ACHN (cell line): ENCODE results near the gene NRP1.

Experiments used
- DNase-seq: peaks from one replicate; pipeline ENCODE4 v3.0.0-alpha.2; 2015
- in situ Hi-C: cut with HindIII; loops from 2 replicates; pipeline ENCODE4 v1.10.0; 2017; ENCODE audit warnings: low sequenced_read_pairs, low pct_ligation_motif_present, low pct_unique_long_range_greater_than_20kb

NRP1 gene

GRCh38 chr10:33329178-33329577 is 5.3 kb downstream of the NRP1 start:
- DNase-seq = no peak
- in situ Hi-C loops = no loop called here

GRCh38 chr10:33328253-33328652 is 6.2 kb downstream of the NRP1 start:
- in situ Hi-C loops = no loop called here
- no peak for DNase-seq

- in situ Hi-C loops = no loop called here
- DNase-seq = no peak
Observed at GRCh38 chr10:33327751-33328150, 6.7 kb downstream of the NRP1 start.

GRCh38 chr10:33326933-33327332 is 7.5 kb downstream of the NRP1 start:
- in situ Hi-C loops = no loop called here
- no peak for DNase-seq

GRCh38 chr10:33325929-33326328 is 8.5 kb downstream of the NRP1 start:
- in situ Hi-C loops = no loop called here
- no peak for DNase-seq

- no peak for DNase-seq
- in situ Hi-C loops = no loop called here
Observed at GRCh38 chr10:33323721-33324120, 10.7 kb downstream of the NRP1 start.

- in situ Hi-C loops = no loop called here
- DNase-seq = no peak
Observed at GRCh38 chr10:33321516-33321915, 13.0 kb downstream of the NRP1 start.

- in situ Hi-C loops = no loop called here
Observed at GRCh38 chr10:33320288-33320687, 14.2 kb downstream of the NRP1 start.

GRCh38 chr10:33315891-33316290 is 18.6 kb downstream of the NRP1 start:
- in situ Hi-C loops = no loop called here
- DNase-seq = no peak

More at GRCh38 chr10:33320288-33320687, 14.2 kb downstream of the NRP1 start:
- no peak for DNase-seq

GRCh38 chr10:33314811-33315561 is 19.5 kb downstream of the NRP1 start:
- in situ Hi-C loops = no loop called here
- no peak for DNase-seq

- DNase-seq = no peak
- in situ Hi-C loops = no loop called here
Observed at GRCh38 chr10:33311640-33312039, 22.8 kb downstream of the NRP1 start.

- in situ Hi-C loops = no loop called here
- DNase-seq = no peak
Observed at GRCh38 chr10:33310853-33311252, 23.6 kb downstream of the NRP1 start.

GRCh38 chr10:33309406-33309805 is 25.1 kb downstream of the NRP1 start:
- in situ Hi-C loops = no loop called here

GRCh38 chr10:33307835-33308234 is 26.6 kb downstream of the NRP1 start:
- no peak for DNase-seq
- in situ Hi-C loops = no loop called here

More at GRCh38 chr10:33309406-33309805, 25.1 kb downstream of the NRP1 start:
- DNase-seq = no peak

- in situ Hi-C loops = no loop called here
- DNase-seq = no peak
Observed at GRCh38 chr10:33306701-33307519, 27.6 kb downstream of the NRP1 start.

- in situ Hi-C loops = no loop called here
- DNase-seq = no peak
Observed at GRCh38 chr10:33306126-33306525, 28.3 kb downstream of the NRP1 start.

GRCh38 chr10:33304423-33305225 is 29.8 kb downstream of the NRP1 start:
- no peak for DNase-seq
- in situ Hi-C loops = no loop called here

GRCh38 chr10:33303988-33304387 is 30.5 kb downstream of the NRP1 start:
- in situ Hi-C loops = no loop called here

GRCh38 chr10:33302208-33302829 is 32.1 kb downstream of the NRP1 start:
- in situ Hi-C loops = no loop called here
- DNase-seq = no peak

More at GRCh38 chr10:33303988-33304387, 30.5 kb downstream of the NRP1 start:
- DNase-seq = no peak
